Measurements from ENCODE around the gene KIF6. TPM values are rescaled to one million over a fixed set of nuclear protein-coding genes. Genes with fewer than 3 reads are reported as not detected.

The KIF6 gene
- total and polyA plus RNA-seq, 2 donors (not counting 1 experiment from before 2014, with no cell fraction given) = not detected

- H3K9ac ChIP-seq (ENCODE audit: low read length) = no peak overlapping the region
- peak overlapping the region in 1 of 2 donors; percentile 81 for H3K27ac ChIP-seq (ENCODE audit: low read length in 2 of 2)
- DNase-seq = no peak
- 56% methylated on average over 5 of the region's 5 CpGs for WGBS (ENCODE audit: insufficient coverage)
- Mint-ChIP-seq H3K4me1 (peaks cover 19% of the 10 kb centered on the region), H3K9me3 (ENCODE audit: insufficient read depth) (peaks cover 2% of the 10 kb centered on the region), H3K27me3 (peaks cover 15% of the 10 kb centered on the region), H3K4me3 (no peak overlapping the region), H3K27ac (no peak overlapping the region)
- peaks cover 47 to 60% of the 10 kb centered on the region in 2 donors for H3K4me1 ChIP-seq (ENCODE audit: control insufficient read depth in 2 of 2, insufficient read depth in 2 of 2, low read length in 2 of 2)
- H4K20me1 ChIP-seq (ENCODE audit: control insufficient read depth, insufficient read depth, low read length, poor library complexity, severe bottlenecking) = no peaks in the 10 kb centered on the region
- peak overlapping the region; percentile 66 for H3K4me2 ChIP-seq (replicated peaks; ENCODE audit: low read depth, low read length, poor library complexity, severe bottlenecking)
- intact Hi-C loops (cut with micrococcal nuclease) = no loop called here
- peaks cover 0 to 6% (median 2%) of the 10 kb centered on the region in 4 experiments for H3K27me3 ChIP-seq (replicated peaks in 1 of 4; ENCODE audit: control extremely low read depth in 1 of 4, control insufficient read depth in 3 of 4, insufficient read depth in 4 of 4, low read length in 3 of 4)
- no peak for ATAC-seq (ENCODE audit: low read depth)
- peaks cover 0 to 10% (median 0%) of the 10 kb centered on the region in 3 donors for H3K9me3 ChIP-seq (ENCODE audit: control extremely low read depth in 1 of 3, control insufficient read depth in 2 of 3, insufficient read depth in 1 of 3, low read length in 2 of 3)
- no peaks in the 10 kb centered on the region for H3K79me2 ChIP-seq (ENCODE audit: control insufficient read depth, insufficient read depth, low read length)
- CTCF ChIA-PET = interaction anchor here (1.2 to 1.7 kb wide), 2 partner anchors 10 to 38 kb away, joined by 5 to 7 read pairs; no protein-coding TSS in a partner anchor
- no peaks in the 10 kb centered on the region for H3K36me3 ChIP-seq (replicated peaks in 1 of 2; ENCODE audit: control extremely low read depth in 1 of 2, control insufficient read depth in 1 of 2, extremely low read depth in 1 of 2, insufficient read depth in 2 of 2, low read length in 1 of 2)
- TF ChIP-seq CTCF (IDR thresholded peaks at IDR 0.05) (no peak), EZH2 (IDR thresholded peaks at IDR 0.05; ENCODE audit: borderline replicate concordance, insufficient read depth, low read depth, low read length, poor library complexity, severe bottlenecking) (no peak)
- H3K4me3 ChIP-seq (ENCODE audit: control extremely low read depth in 1 of 5, extremely low read depth in 1 of 5, insufficient read depth in 1 of 5, low read depth in 2 of 5, low read length in 4 of 5) = no peak overlapping the region
- peak overlapping the region; percentile 74 for H2AFZ ChIP-seq (ENCODE audit: insufficient read depth, low read depth, low read length, poor library complexity, severe bottlenecking)
- POLR2A ChIA-PET = no interaction called here
Observed at GRCh38 chr6:39341937-39342336, 383.3 kb downstream of the KIF6 start.

DNA sequence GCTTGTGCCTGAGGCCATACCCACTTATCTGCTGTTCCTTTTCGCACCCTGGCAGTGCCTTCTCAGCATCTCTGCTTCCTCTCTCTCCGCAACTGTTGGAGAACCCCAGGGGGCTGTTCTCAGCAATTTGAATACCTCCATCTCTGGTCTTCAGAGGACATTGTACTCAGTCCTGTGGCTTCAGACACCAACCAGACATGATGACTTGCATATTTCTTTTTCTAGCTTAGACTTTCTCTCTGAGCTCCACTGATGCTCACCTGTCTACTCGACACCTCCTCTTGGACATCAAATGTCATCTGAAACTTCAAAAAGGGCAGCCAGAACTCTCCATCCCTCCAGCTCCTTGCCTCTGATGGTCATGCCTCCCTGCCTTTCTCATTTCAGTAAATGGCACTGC is 383.9 kb downstream of the KIF6 start:
- WGBS (ENCODE audit: insufficient coverage) = 51% methylated on average over 3 of the region's 3 CpGs
- ChIA-PET POLR2A (no interaction called here), CTCF (interaction anchor here (1.7 kb wide), 1 partner anchor 38 kb away, joined by 7 read pairs; no protein-coding TSS in a partner anchor)
- ATAC-seq (ENCODE audit: low read depth) (no peak), DNase-seq (no peak)
- Mint-ChIP-seq H3K9me3 (ENCODE audit: insufficient read depth) (peaks cover 2% of the 10 kb centered on the region), H3K4me1 (peaks cover 23% of the 10 kb centered on the region), H3K27ac (no peak overlapping the region), H3K4me3 (no peak overlapping the region), H3K27me3 (peaks cover 16% of the 10 kb centered on the region)
- no peak overlapping the region for H3K4me2 ChIP-seq (replicated peaks; ENCODE audit: low read depth, low read length, poor library complexity, severe bottlenecking)
- H3K79me2 ChIP-seq (ENCODE audit: control insufficient read depth, insufficient read depth, low read length) = no peaks in the 10 kb centered on the region
- no peaks in the 10 kb centered on the region for H4K20me1 ChIP-seq (ENCODE audit: control insufficient read depth, insufficient read depth, low read length, poor library complexity, severe bottlenecking)
- peaks cover 51 to 64% of the 10 kb centered on the region in 2 donors for H3K4me1 ChIP-seq (ENCODE audit: control insufficient read depth in 2 of 2, insufficient read depth in 2 of 2, low read length in 2 of 2)
- no peak overlapping the region for H3K4me3 ChIP-seq (ENCODE audit: control extremely low read depth in 1 of 5, extremely low read depth in 1 of 5, insufficient read depth in 1 of 5, low read depth in 2 of 5, low read length in 4 of 5)
- TF ChIP-seq CTCF (IDR thresholded peaks at IDR 0.05) (no peak), EZH2 (IDR thresholded peaks at IDR 0.05; ENCODE audit: borderline replicate concordance, insufficient read depth, low read depth, low read length, poor library complexity, severe bottlenecking) (no peak)
- H3K9ac ChIP-seq (ENCODE audit: low read length) = no peak overlapping the region
- intact Hi-C loops (cut with micrococcal nuclease) = no loop called here
- H3K27ac ChIP-seq (ENCODE audit: low read length in 2 of 2) = no peak overlapping the region
- H2AFZ ChIP-seq (ENCODE audit: insufficient read depth, low read depth, low read length, poor library complexity, severe bottlenecking) = peak overlapping the region; percentile 43
- peaks cover 0 to 6% (median 2%) of the 10 kb centered on the region in 4 experiments for H3K27me3 ChIP-seq (replicated peaks in 1 of 4; ENCODE audit: control extremely low read depth in 1 of 4, control insufficient read depth in 3 of 4, insufficient read depth in 4 of 4, low read length in 3 of 4)
- H3K36me3 ChIP-seq (replicated peaks in 1 of 2; ENCODE audit: control extremely low read depth in 1 of 2, control insufficient read depth in 1 of 2, extremely low read depth in 1 of 2, insufficient read depth in 2 of 2, low read length in 1 of 2) = no peaks in the 10 kb centered on the region
- H3K9me3 ChIP-seq (ENCODE audit: control extremely low read depth in 1 of 3, control insufficient read depth in 2 of 3, insufficient read depth in 1 of 3, low read length in 2 of 3) = peaks cover 0 to 10% (median 0%) of the 10 kb centered on the region in 3 donors

All from B cell (primary cell).